GM19372 (cell line): Measurements from ENCODE around the gene CCDC27.

Experiments
- ATAC-seq: cut with Tn5 transposase; IDR thresholded peaks from one replicate; pipeline ENCODE4 v1.9.1; 2021; ENCODE audit warnings: mild to moderate bottlenecking, low read depth, moderate library complexity; ENCODE audit not compliant: unreplicated experiment

The CCDC27 gene

GRCh38 chr1:3752400-3752945 lies at the start of gene CCDC27:
TSS of gene CCDC27 (plus strand) at chr1:3752450. CDS start at chr1:3752482, 32 bp downstream.
- ATAC-seq: no peak

- no peak for ATAC-seq
Measured at GRCh38 chr1:3702528-3702927, 49.7 kb upstream of the CCDC27 start.

GRCh38 chr1:3702990-3703728 lies 49.1 kb upstream of the CCDC27 start:
- ATAC-seq: no peak

- ATAC-seq: no peak
Measured at GRCh38 chr1:3703786-3704371, 48.4 kb upstream of the CCDC27 start.

- ATAC-seq: no peak
Measured at GRCh38 chr1:3705341-3705950, 46.8 kb upstream of the CCDC27 start.

- ATAC-seq: no peak
Measured at GRCh38 chr1:3706651-3707297, 45.5 kb upstream of the CCDC27 start.

- ATAC-seq: no peak
Measured at GRCh38 chr1:3707298-3707938, 44.8 kb upstream of the CCDC27 start.

- no peak for ATAC-seq
Measured at GRCh38 chr1:3707939-3708328, 44.3 kb upstream of the CCDC27 start.

- no peak for ATAC-seq
Measured at GRCh38 chr1:3708791-3709190, 43.5 kb upstream of the CCDC27 start.

GRCh38 chr1:3710251-3710650 lies 42.0 kb upstream of the CCDC27 start:
- no peak for ATAC-seq

GRCh38 chr1:3711381-3711779 lies 40.9 kb upstream of the CCDC27 start:
- no peak for ATAC-seq

- ATAC-seq: no peak
Measured at GRCh38 chr1:3711780-3712451, 40.3 kb upstream of the CCDC27 start.

- no peak for ATAC-seq
Measured at GRCh38 chr1:3712573-3713535, 39.4 kb upstream of the CCDC27 start.

- ATAC-seq: no peak
Measured at GRCh38 chr1:3713840-3714239, 38.4 kb upstream of the CCDC27 start.

- ATAC-seq: no peak
Measured at GRCh38 chr1:3714284-3714741, 37.9 kb upstream of the CCDC27 start.

GRCh38 chr1:3714814-3715213 lies 37.4 kb upstream of the CCDC27 start:
- ATAC-seq: no peak

GRCh38 chr1:3716351-3716750 lies 35.9 kb upstream of the CCDC27 start:
- ATAC-seq: no peak

GRCh38 chr1:3717041-3717714 lies 35.1 kb upstream of the CCDC27 start:
- ATAC-seq: no peak
